HCT116 (cell line): ENCODE measurements around the gene SUDS3. TPM values are rescaled to one million over a fixed set of nuclear protein-coding genes. Genes with fewer than 3 reads are reported as not detected.

Experiments
- ATAC-seq: fragments of 200-7000 bp; cut with Tn5 transposase; 2 replicates; pipeline ENCODE4 v1.9.1; 2020; ENCODE audit warnings: mild to moderate bottlenecking, moderate library complexity
- BruUV-seq: library from RNA; stranded (reverse); fragments of 400-500 nt; replicated peaks from 2 replicates; lab custom pipeline; 2021; lab: Mats Ljungman, UMichigan
- CTCF ChIA-PET: fragments of 300-600 bp; sonication (Branson Sonifier 250); formaldehyde crosslinking; loops from one replicate; lab custom pipeline; 2021; ENCODE audit warnings: antibody characterized with exemption; lab: Charles Lee
- POLR2A ChIA-PET: fragments of 300-600, 350-600 bp; sonication (Branson Sonifier 250); formaldehyde crosslinking; loops from one replicate; lab custom pipeline; 2021; ENCODE audit warnings: antibody characterized with exemption; lab: Charles Lee
- RAD21 ChIA-PET, 2 experiments: fragments of 300-600 bp; sonication (Branson Sonifier 250); formaldehyde crosslinking; loops; one replicate each; lab custom pipeline; 2023; ENCODE audit warnings: low total read pairs in 2 of 2; ENCODE audit not compliant: uncharacterized antibody in 2 of 2, unreplicated experiment in 2 of 2, low non-redundant PET in 1 of 2; lab: Charles Lee
- DNase-seq: peaks from one replicate; pipeline ENCODE4 v3.0.0-alpha.2; 2010; ENCODE audit warnings: low read depth, low spot score
- H2AFZ ChIP-seq: fragments of 200-600 bp; shearing (Covaris generic), sonication (generic); 2 replicates; pipeline ENCODE4 v1.6.1; 2017; ENCODE audit warnings: low read depth, mixed run types, mixed read lengths, antibody characterized with exemption, low read length; ENCODE audit not compliant: poor library complexity, severe bottlenecking
- H3K27ac ChIP-seq: 2 replicates; pipeline ENCODE4 v1.5.1; 2012; ENCODE audit warnings: low read depth, low read length
- H3K27me3 ChIP-seq: fragments of 200-600 bp; sonication (generic); 2 replicates; pipeline ENCODE4 v1.6.1; 2016; ENCODE audit warnings: mixed run types, low read length, mixed read lengths; ENCODE audit not compliant: insufficient read depth
- H3K36me3 ChIP-seq, 2 experiments: fragments of 200-500 bp in 1 of 2; fragments of 200-600 bp in 1 of 2; sonication (Bioruptor generic) in 1 of 2; sonication (generic) in 1 of 2; 2 replicates each; pipeline versions ENCODE4 v1.5.1 to v1.6.1; 2014 to 2016; ENCODE audit warnings: low read length in 2 of 2, inconsistent platforms in 1 of 2, mixed read lengths in 1 of 2, mixed run types in 1 of 2; ENCODE audit not compliant: insufficient read depth in 2 of 2, control insufficient read depth in 1 of 2
- H3K4me1 ChIP-seq, 2 experiments: fragments of 200-600 bp in 1 of 2; sonication (generic) in 1 of 2; 2 replicates each; pipeline versions ENCODE4 v1.5.1 to v1.6.1; 2012 to 2017; ENCODE audit warnings: low read length in 2 of 2, inconsistent platforms in 1 of 2, mild to moderate bottlenecking in 1 of 2, mixed read lengths in 1 of 2, mixed run types in 1 of 2, moderate library complexity in 1 of 2; ENCODE audit not compliant: insufficient read depth in 2 of 2, control insufficient read depth in 1 of 2
- H3K4me2 ChIP-seq: fragments of 200-600 bp; sonication (generic); 2 replicates; pipeline ENCODE4 v1.6.1; 2017; ENCODE audit warnings: mixed run types, low read length, mixed read lengths
- H3K4me3 ChIP-seq, 2 experiments: fragments of 200-600 bp in 1 of 2; sonication (generic) in 1 of 2; replicated peaks in 1 of 2; 2 replicates each; pipeline ENCODE4 v1.5.1; 2011 to 2016; ENCODE audit warnings: low read length in 2 of 2, control low read depth in 1 of 2, low read depth in 1 of 2, mild to moderate bottlenecking in 1 of 2, mixed read lengths in 1 of 2, mixed run types in 1 of 2
- H3K79me2 ChIP-seq: fragments of 200-600 bp; sonication (generic); 2 replicates; pipeline ENCODE4 v1.6.1; 2017; ENCODE audit warnings: mild to moderate bottlenecking, mixed run types, low read length, moderate library complexity, mixed read lengths; ENCODE audit not compliant: insufficient read depth
- H3K9ac ChIP-seq: fragments of 200-600 bp; sonication (generic); 2 replicates; pipeline ENCODE4 v1.6.1; 2016; ENCODE audit warnings: low read length, mixed read lengths
- H3K9me2 ChIP-seq: fragments of 200-600 bp; sonication (generic), shearing (Covaris generic); 2 replicates; pipeline ENCODE4 v1.6.1; 2017; ENCODE audit warnings: mixed run types, mild to moderate bottlenecking, moderate library complexity; ENCODE audit not compliant: insufficient read depth
- H3K9me3 ChIP-seq, 2 experiments: fragments of 200-500 bp in 1 of 2; fragments of 200-600 bp in 1 of 2; sonication (Bioruptor generic) in 1 of 2; sonication (generic) in 1 of 2; 2 replicates each; pipeline ENCODE4 v1.6.1; 2014 to 2017; ENCODE audit warnings: low read length in 2 of 2, mixed read lengths in 2 of 2, inconsistent platforms in 1 of 2, low read depth in 1 of 2, mild to moderate bottlenecking in 1 of 2, mixed run types in 1 of 2, moderate library complexity in 1 of 2; ENCODE audit not compliant: control insufficient read depth in 1 of 2, insufficient read depth in 1 of 2
- H4K20me1 ChIP-seq: fragments of 200-600 bp; sonication (generic), shearing (Covaris generic); 2 replicates; pipeline ENCODE4 v1.6.1; 2017; ENCODE audit warnings: mixed run types, mild to moderate bottlenecking, moderate library complexity; ENCODE audit not compliant: insufficient read depth
- ATF3 ChIP-seq: IDR thresholded peaks from 2 replicates; pipeline ENCODE4 v1.6.1; 2012
- CBX3 ChIP-seq: IDR thresholded peaks from 2 replicates; pipeline ENCODE4 v1.6.1; 2012; ENCODE audit warnings: low read depth
- ELF1 ChIP-seq: IDR thresholded peaks from 2 replicates; pipeline ENCODE4 v1.6.1; 2012; ENCODE audit warnings: low read depth, borderline replicate concordance
- POLR2A ChIP-seq: IDR thresholded peaks from 2 replicates; pipeline ENCODE4 v1.7.0; 2011; ENCODE audit warnings: borderline replicate concordance; ENCODE audit not compliant: insufficient read depth, insufficient read length; ENCODE audit errors: extremely low read depth
- POLR2AphosphoS5 ChIP-seq: IDR thresholded peaks from 2 replicates; pipeline ENCODE4 v1.6.1; 2011; ENCODE audit warnings: mild to moderate bottlenecking, low read depth, low read length, moderate library complexity
- SRF ChIP-seq: IDR thresholded peaks from 2 replicates; pipeline ENCODE4 v1.6.1; 2012; ENCODE audit warnings: low read depth
- ZFX ChIP-seq: fragments of 450-650 bp; IDR thresholded peaks from 2 replicates; pipeline ENCODE4 v1.6.1; 2017
- intact Hi-C: fragments of 100-400 bp; cut with micrococcal nuclease; formaldehyde crosslinking; loops from 2 replicates; pipeline ENCODE4 v1.10.0; 2022
- total RNA-seq: library from RNA; stranded (reverse); gene quantifications from one replicate; pipeline ENCODE4 v1.2.1, GENCODE V29; 2021; ENCODE audit not compliant: unreplicated experiment

The SUDS3 gene
- total RNA-seq, 1 experiment from 2014 or later: 32.3 TPM

GRCh38 chr12:118371321-118372282, 4.8 kb upstream of the SUDS3 start:
- no peak overlapping the region for H3K27ac ChIP-seq
- DNase-seq: no peak
- POLR2A ChIA-PET: no interaction called here
- H3K27me3 ChIP-seq: no peaks in the 10 kb centered on the region
- ATAC-seq: no peak
- H3K79me2 ChIP-seq: no peaks in the 10 kb centered on the region; the same call in 1 of the 2 replicates
- no peaks in the 10 kb centered on the region for H4K20me1 ChIP-seq
- peak overlapping the region; percentile 83 to 89 for H3K4me3 ChIP-seq
- intact Hi-C loops: no loop called here
- peak overlapping the region; percentile 82 for H3K4me2 ChIP-seq
- H3K36me3 ChIP-seq: no peaks in the 10 kb centered on the region
- H3K9me2 ChIP-seq: no peaks in the 10 kb centered on the region
- no peaks in the 10 kb centered on the region for H3K9me3 ChIP-seq
- no TSS peak for BruUV-seq
- H2AFZ ChIP-seq: no peak overlapping the region
- TF ChIP-seq POLR2A: no peak
- no peak for TF ChIP-seq ATF3
- TF ChIP-seq ELF1: no peak
- TF ChIP-seq SRF: no peak
- no peak for TF ChIP-seq ZFX
- no peak for TF ChIP-seq POLR2AphosphoS5
- TF ChIP-seq CBX3: no peak
- H3K4me1 ChIP-seq: peaks cover 0 to 26% of the 10 kb centered on the region in 2 experiments; a peak in 3 of 4 replicates
- CTCF ChIA-PET: interaction anchor here (1.0 to 1.2 kb wide), 2 partner anchors 14 to 187 kb away, joined by 3 to 4 read pairs; no protein-coding TSS in a partner anchor
- H3K9ac ChIP-seq: peak overlapping the region; percentile 72
- RAD21 ChIA-PET: no interaction called here
